GM21367 (cell line): ENCODE results near the gene GATA5.
"Not testable (repeated sequence)": the region's sequence is repeated elsewhere in the genome, so short reads cannot be mapped to it uniquely, and the experiment has no call there.

ENCODE experiments used
- ATAC-seq: cut with Tn5 transposase; IDR thresholded peaks from one replicate; pipeline ENCODE4 v1.9.1; 2021; ENCODE audit not compliant: unreplicated experiment

Gene GATA5

DNA sequence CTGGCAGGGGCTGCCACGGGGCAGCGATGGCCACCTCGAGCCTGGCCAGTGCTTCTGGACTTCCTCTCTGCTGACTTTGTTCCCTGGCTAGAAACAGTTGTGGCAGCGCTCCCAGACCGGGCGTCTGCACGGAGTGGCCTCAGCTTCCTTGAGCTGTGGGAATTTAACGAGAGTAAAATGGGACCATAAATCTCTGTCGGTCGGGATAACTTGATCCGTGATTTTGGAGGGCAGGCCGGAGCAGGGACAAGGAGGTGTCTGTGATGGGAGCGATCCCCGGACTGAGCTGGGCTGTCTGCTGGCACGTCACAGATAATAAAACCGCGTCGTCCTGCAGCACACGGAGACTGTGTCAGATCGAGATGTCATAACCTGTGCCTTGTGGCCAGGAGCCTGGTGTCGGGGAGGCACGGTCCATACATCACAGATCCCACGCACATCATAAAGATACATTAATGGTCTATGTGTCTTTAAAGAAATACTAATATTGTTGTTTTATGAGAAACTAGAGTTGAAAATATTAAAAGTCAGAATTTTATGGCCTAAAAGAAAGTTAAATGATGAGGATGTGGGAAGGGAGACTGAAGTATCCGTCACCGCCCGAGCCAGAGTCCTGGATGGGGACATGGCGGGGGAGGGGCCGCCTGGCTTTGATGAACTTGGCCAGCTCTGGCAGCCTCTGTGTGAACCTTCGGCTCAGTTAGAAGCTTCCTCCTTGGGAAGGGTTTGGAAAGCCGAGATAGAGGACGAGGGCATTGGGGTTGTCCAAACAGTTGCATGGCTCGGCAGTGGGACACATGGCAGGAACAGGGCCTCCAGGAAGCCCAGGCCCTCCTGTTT is 41.9 kb downstream of the GATA5 start:
- ATAC-seq, result no peak

- no peak for ATAC-seq
Observed at GRCh38 chr20:62430866-62431447, 44.8 kb downstream of the GATA5 start.

DNA sequence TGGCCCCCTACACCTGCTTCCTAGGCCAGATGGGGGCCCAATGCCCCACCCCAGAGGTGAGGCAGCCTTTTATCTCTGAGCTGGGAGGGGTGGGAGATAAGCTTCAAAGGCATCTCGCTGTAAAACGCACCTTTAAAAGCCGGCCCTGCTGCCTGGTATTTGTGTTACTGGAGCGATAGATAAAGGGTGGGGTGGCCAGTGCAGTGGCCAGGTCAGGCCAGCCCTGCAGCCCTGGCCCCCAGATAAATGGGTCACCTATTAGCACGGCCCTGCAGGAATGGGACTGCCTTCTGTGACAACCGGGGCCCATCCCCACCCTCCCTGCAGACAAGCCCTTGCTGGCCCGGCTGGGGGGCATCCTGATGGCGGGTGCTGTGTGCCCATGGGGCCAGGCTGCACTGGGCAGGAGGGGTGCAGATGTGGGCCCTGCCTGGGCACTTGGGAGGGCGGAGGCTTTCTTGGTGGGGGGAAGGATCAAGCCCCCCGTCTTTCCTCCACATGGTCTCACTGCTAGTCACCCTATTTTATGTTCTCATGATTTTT is 45.4 kb downstream of the GATA5 start:
- no peak for ATAC-seq

GRCh38 chr20:62429455-62430310 is 46.1 kb downstream of the GATA5 start:
- no peak for ATAC-seq

GRCh38 chr20:62428396-62429295 is 47.1 kb downstream of the GATA5 start:
- ATAC-seq, result no peak

DNA sequence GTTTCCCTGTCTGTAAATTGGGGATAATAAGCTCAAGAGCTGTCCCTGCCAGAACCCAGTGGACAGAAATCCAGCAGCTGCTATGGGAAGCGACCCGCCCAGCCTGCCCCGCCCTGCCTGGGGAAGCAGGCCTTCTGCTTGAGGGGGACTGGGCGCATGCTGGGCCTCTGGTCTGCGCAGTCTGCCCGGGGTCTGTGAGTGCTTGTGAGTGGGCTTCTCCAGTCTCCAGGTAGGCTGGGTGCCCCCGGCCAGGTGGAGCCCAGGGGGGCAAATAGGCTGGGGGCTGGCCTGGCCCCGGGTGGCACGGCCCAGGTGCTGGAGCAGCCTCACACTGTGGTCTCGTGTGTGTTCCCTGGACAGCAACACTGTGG is 47.8 kb downstream of the GATA5 start:
- no peak for ATAC-seq

DNA sequence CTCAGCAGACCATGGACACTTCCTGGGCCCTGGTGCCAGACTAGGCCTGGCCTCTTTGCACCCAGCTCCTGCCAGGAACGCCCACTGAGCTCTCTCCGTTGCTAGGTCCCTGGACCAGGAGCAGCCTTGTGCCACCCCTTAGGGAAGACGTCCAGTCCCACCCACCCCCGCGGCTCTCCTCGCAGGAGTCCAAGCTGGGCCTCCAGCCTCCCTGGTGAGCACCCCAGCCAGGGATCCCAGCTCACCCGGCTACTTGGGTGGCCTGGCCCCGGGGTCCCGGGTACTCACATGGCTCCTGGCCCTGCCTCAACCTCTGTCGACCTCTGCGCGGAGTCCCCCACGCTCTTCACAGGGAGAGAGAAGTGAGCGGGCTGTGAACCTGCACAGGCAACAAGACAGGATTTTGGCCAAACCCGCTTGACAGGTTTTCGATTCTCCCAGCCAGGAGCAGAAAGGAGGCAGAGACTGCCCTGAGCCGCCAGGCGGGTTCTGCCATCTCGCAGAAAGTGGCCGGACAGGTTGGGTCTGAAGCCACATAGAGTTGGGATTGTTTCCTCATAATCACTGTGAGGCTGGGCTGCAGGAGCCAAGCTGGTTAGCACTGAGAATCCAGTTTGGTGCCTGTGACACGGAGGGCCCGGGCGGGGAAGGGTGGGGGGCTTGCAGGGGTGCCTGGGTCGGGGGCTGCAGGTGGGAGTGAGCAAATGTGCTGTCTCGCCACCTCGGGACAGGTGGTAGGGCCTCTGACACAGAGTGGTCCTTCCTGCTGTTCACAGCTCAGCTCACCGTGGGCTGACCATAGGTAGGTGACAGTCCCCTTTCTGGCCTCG is 48.4 kb downstream of the GATA5 start, which contains the start of gene RBBP8NL:
TSS of gene RBBP8NL (minus strand) at position 368 of the 830 bp plus-strand sequence. CDS start 7,892 bp downstream, outside the sequence.
- no peak for ATAC-seq

GRCh38 chr20:62426699-62427131 is 49.1 kb downstream of the GATA5 start:
- no peak for ATAC-seq

DNA sequence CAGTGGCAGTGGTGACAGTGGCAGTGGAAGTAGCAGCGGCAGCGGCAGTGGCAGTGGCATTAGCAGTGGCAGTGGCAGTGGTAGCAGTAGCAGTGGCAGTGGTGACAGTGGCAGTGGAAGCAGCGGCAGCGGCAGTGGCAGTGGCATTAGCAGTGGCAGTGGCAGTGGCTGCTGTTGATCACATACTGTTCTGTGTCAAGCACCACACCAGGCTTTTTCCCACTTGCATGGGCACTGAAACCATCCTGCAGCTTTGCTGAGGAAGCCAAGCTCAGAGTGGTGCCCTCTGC is 49.8 kb downstream of the GATA5 start:
- not testable (repeated sequence) for ATAC-seq

- ATAC-seq, result no peak
Observed at GRCh38 chr20:62425281-62426058, 50.3 kb downstream of the GATA5 start.

DNA sequence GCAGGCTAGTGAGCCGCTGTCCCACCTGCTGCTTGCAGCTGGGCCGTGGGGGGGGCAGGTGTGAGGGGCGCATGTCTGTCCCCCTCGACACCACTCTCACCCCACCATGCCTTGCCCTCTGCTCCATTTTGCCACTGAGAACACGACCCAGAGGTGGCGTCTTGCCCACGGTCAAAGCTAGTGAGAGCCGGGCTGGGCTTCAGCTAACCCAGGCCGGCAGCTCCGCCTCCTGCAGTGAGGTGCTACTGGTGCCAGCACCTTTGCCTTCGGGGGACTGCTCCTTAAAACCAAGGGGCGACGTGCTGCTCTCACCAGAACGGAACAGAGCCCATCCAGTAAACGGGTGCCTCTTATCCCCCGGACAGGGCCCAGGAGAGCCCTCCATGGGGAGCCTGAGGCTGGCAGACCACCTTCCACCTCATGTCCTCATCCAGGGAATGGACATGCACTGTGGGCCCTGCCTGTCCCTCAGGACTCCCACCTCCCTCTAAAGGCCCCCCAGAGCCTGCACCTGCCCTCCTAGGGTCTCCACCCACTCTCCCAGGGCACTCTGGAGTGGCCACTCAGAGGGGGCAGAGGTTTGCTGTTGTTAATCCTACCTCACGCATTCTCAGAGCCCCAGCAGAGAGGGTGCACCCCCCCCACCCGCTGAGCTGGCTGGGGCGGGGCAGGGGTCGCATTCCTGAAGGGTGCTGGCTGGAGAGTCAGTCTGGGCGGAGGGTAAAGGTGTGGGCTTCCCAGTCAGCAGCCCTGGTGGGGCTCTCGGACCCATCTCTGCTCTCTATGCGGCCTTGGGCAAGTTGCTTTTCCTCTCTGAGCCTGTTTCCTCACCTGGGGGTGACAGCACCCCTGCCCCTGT is 51.3 kb downstream of the GATA5 start:
- no peak for ATAC-seq

- ATAC-seq, result no peak
Observed at GRCh38 chr20:62423326-62423706, 52.5 kb downstream of the GATA5 start.

DNA sequence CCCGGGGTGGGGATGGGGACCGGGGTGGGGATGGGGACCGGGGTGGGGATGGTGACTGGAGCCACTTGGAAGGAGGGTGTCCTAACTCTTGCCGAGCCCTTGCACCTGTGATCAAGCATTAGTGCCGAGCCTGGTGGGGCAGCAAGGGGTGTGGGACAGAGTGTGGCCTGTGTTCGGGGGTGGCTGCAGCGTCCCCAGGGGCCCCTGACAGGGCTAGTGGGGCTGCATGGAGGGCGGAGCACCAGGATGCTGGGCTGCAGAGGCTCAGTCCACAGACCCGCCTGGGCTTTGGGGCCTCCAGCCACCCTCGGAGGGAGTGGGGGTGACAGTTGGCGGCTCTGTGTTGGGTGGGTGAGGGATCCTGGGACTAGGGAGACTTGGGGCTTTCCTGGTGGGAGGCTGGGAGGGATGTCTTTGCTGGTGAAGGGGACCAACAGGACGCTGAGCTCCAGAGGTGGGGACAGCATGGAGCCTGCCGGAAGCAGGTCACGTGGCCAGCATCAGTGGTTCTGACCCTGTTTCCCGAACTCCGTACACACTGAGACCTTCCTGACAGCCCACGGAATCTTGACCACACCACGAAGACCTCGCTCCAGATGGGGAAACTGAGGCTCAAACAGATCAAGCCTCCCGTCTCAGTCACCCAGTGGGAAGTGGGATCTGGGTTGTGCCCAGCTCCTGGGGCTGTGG is 53.0 kb downstream of the GATA5 start:
- no peak for ATAC-seq

- ATAC-seq, result no peak
Observed at GRCh38 chr20:62421716-62421990, 54.1 kb downstream of the GATA5 start.

DNA sequence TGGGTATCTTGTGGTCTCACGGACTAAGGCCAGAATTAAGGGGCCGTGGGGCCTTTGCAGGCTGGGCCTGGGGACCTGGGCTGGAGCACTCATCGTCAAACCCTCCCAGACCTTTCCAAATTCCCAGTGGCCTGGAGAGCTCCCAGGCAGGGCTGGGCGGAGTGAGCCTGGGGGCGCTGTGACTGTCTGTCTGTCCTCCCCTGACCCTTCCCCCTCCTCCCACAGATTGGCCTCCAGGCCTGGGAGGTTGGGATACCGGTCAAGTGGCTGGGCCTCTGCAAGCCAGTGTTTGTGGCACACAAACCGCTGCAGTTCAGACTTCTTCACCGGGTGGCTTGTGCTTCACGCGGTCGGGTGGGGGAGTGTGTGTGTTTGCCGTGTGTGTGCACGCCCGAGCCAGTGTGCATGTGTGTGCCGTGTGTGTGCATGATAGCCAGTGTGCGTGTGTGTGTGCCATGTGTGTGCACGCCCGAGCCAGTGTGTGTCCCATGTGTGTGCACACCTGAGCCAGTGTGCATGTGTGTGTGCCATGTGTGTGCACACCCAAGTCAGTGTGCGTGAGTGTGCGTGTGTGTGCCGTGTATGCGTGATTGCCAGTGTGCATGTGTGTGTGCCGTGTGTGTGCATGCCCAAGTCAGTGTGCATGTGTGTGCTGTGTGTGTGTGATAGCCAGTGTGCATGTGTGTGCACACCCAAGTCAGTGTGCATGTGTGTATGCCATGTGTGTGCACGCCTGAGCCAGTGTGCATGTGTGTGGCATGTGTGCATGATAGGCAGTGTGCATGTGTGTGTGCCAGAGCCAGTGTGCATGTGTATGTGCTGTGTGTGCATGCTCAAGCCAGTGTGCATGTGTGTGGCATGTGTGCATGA is 54.7 kb downstream of the GATA5 start:
- no peak for ATAC-seq

DNA sequence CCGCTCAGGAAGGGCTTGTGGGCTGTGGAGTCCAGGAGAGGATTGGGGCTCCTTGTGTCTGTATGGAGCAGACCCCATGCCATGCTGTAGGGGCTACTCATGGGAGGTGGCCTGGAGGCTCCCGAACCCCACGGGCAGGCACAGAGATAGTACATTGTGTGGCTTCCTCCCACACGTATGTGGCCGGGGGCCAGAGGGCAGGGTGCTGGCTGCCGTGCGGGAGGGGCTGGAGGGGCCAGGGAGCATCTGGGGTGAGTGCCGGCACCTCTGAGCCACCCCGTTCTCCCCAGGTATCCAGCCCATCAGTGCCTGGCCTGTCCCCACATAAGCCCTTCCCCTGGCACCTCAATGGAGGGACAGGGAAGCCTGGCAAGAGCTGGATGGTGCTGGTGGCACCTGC is 56.0 kb downstream of the GATA5 start:
- no peak for ATAC-seq
